ENCODE measurements around the gene ARHGAP20. TPM values are rescaled to one million over a fixed set of nuclear protein-coding genes. Genes with fewer than 3 reads are reported as not detected.

The ARHGAP20 gene
- total RNA-seq, 1 experiment from 2014 or later: not detected

DNA sequence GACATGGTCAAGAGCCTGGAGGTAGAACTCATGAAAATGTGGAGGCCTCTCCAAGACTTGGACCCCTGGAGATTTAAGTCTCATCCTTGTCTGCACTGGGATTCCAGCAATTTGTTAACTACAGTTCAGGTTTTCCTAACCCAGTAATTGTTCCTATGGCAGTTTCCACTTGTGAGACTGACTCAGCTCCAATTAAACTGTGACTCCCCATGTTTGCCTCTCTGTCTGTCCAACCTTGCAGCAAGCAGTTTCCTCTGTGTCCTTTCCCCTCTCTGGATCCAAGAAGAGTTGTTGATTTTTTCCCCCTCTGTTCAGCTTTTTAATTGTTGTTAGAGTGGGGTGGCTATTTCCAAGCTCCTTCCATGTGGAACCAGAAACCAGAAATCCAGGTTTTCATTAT lies 16.2 kb upstream of the ARHGAP20 start:
- ATAC-seq: no peak
- H3K4me2 ChIP-seq (ENCODE audit: low read length): no peak overlapping the region
- no peaks in the 10 kb centered on the region for H3K36me3 ChIP-seq (ENCODE audit: low read depth, low read length)
- H3K9me3 ChIP-seq (ENCODE audit: low read length): no peaks in the 10 kb centered on the region
- H3K4me3 ChIP-seq (ENCODE audit: low read length): no peak overlapping the region
- no peak overlapping the region for H3K9ac ChIP-seq (ENCODE audit: low read length)
- TF ChIP-seq EZH2 (IDR thresholded peaks at IDR 0.05; ENCODE audit: low read length, unreplicated experiment) (no peak), EZH2phosphoT487 (IDR thresholded peaks at IDR 0.05; ENCODE audit: borderline replicate concordance, low read length) (no peak)
- TF ChIP-seq, protein P1, sequence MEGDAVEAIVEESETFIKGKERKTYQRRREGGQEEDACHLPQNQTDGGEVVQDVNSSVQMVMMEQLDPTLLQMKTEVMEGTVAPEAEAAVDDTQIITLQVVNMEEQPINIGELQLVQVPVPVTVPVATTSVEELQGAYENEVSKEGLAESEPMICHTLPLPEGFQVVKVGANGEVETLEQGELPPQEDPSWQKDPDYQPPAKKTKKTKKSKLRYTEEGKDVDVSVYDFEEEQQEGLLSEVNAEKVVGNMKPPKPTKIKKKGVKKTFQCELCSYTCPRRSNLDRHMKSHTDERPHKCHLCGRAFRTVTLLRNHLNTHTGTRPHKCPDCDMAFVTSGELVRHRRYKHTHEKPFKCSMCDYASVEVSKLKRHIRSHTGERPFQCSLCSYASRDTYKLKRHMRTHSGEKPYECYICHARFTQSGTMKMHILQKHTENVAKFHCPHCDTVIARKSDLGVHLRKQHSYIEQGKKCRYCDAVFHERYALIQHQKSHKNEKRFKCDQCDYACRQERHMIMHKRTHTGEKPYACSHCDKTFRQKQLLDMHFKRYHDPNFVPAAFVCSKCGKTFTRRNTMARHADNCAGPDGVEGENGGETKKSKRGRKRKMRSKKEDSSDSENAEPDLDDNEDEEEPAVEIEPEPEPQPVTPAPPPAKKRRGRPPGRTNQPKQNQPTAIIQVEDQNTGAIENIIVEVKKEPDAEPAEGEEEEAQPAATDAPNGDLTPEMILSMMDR (conservative IDR thresholded peaks at IDR 0.05; ENCODE audit: low read depth, low read length): no peak
- BruUV-seq (replicated peaks): no TSS peak
- no peaks in the 10 kb centered on the region for H4K20me1 ChIP-seq (ENCODE audit: low read length)
- ChIA-PET CTCF (no interaction called here), POLR2A (ENCODE audit: unreplicated experiment) (no interaction called here)
- no peak overlapping the region for H2AFZ ChIP-seq (ENCODE audit: low read length)
- no peaks in the 10 kb centered on the region for H3F3A ChIP-seq (ENCODE audit: low read length, unreplicated experiment)
- no peak for DNase-seq
- intact Hi-C loops (cut with micrococcal nuclease): no loop called here
- H3K4me1 ChIP-seq (ENCODE audit: insufficient read depth, low read length): no peaks in the 10 kb centered on the region
- H3K27ac ChIP-seq (ENCODE audit: low read length): no peak overlapping the region
- H3K9me2 ChIP-seq (replicated peaks; ENCODE audit: low read length): no peaks in the 10 kb centered on the region
- peaks cover 40% of the 10 kb centered on the region for H3K27me3 ChIP-seq (ENCODE audit: low read length)
- no peaks in the 10 kb centered on the region for H3K79me2 ChIP-seq (ENCODE audit: low read length)

DNA sequence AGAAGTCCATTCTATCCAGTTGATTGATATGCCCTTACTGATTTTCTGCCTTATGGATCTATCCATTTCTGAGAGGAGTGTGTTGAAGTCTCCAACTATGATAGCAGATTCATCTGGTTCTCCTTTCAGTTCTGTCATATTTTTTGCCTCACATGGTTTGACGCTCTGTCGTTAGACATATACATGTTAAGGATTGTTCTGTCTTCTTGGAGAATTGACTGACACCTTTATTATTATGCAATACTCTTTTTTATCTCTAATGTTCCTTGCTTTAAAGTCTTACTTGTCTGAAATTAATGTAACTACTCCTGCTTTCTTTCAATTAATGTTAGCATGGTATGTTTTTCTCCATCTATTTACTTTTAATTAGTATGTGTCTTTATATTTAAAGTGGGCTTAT lies 12.1 kb upstream of the ARHGAP20 start:
- ChIA-PET POLR2A (ENCODE audit: unreplicated experiment) (no interaction called here), CTCF (no interaction called here)
- no peaks in the 10 kb centered on the region for H3K36me3 ChIP-seq (ENCODE audit: low read depth, low read length)
- no peak for DNase-seq
- H3K9me3 ChIP-seq (ENCODE audit: low read length): no peaks in the 10 kb centered on the region
- no peaks in the 10 kb centered on the region for H3K9me2 ChIP-seq (replicated peaks; ENCODE audit: low read length)
- H3K4me2 ChIP-seq (ENCODE audit: low read length): no peak overlapping the region
- TF ChIP-seq EZH2 (IDR thresholded peaks at IDR 0.05; ENCODE audit: low read length, unreplicated experiment): no peak
- TF ChIP-seq EZH2phosphoT487 (IDR thresholded peaks at IDR 0.05; ENCODE audit: borderline replicate concordance, low read length): no peak
- TF ChIP-seq, protein P1 (conservative IDR thresholded peaks at IDR 0.05; ENCODE audit: low read depth, low read length): no peak
- H3K27me3 ChIP-seq (ENCODE audit: low read length): peaks cover 16% of the 10 kb centered on the region; the same call in 1 of the 2 replicates
- H3F3A ChIP-seq (ENCODE audit: low read length, unreplicated experiment): no peaks in the 10 kb centered on the region
- intact Hi-C loops (cut with micrococcal nuclease): no loop called here
- H3K4me3 ChIP-seq (ENCODE audit: low read length): no peak overlapping the region
- BruUV-seq (replicated peaks): no TSS peak
- ATAC-seq: no peak
- no peak overlapping the region for H3K9ac ChIP-seq (ENCODE audit: low read length)
- H2AFZ ChIP-seq (ENCODE audit: low read length): no peak overlapping the region
- H3K79me2 ChIP-seq (ENCODE audit: low read length): no peaks in the 10 kb centered on the region
- H4K20me1 ChIP-seq (ENCODE audit: low read length): no peaks in the 10 kb centered on the region
- no peak overlapping the region for H3K27ac ChIP-seq (ENCODE audit: low read length)
- no peaks in the 10 kb centered on the region for H3K4me1 ChIP-seq (ENCODE audit: insufficient read depth, low read length)

DNA sequence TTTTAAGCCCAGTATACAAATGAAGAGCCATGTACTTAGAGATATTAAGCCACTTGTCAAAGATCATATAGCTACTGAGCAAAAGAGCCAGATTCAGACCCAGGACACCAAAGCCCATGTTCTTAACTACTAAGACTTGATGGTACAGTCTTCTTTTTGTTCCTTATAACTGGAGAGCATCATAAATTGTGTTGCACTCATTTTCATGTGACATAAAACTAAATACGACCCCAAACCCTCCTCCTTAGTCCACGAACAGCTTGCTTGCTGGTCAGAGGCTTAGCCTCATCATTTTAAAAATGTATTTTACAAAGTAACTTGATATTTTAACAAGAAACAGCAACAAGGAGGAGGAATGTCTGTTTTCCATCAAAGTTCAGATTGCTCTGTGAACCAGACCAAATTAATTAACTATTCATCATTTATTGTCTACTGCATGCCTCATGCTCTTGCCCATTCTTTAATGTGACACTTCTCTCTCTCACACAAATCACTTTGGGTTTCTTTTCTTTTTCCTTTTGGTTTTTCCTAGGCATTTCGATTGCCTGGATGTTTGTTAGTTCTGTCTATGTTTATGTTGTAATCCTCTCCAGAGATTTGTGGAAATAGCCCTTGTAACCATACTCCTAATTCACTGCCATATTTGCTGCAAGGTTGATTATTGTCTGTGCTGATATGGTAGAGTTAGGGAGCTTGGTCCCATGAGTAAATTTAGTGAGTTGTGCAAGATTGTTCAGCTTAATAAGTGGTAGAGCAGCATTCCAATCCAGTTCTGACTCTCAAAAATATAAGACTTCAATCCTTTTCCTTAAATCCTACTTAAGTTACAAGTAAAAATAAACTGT lies 8.4 kb upstream of the ARHGAP20 start:
- Histone ChIP-seq H3F3A (ENCODE audit: low read length, unreplicated experiment) (no peaks in the 10 kb centered on the region), H3K9me2 (replicated peaks; ENCODE audit: low read length) (no peaks in the 10 kb centered on the region), H3K27me3 (ENCODE audit: low read length) (peaks cover 18% of the 10 kb centered on the region; the same call in 1 of the 2 replicates), H3K36me3 (ENCODE audit: low read depth, low read length) (no peaks in the 10 kb centered on the region), H3K27ac (ENCODE audit: low read length) (no peak overlapping the region), H3K4me3 (ENCODE audit: low read length) (no peak overlapping the region), H3K4me1 (ENCODE audit: insufficient read depth, low read length) (no peaks in the 10 kb centered on the region), H3K4me2 (ENCODE audit: low read length) (no peak overlapping the region), H3K9ac (ENCODE audit: low read length) (no peak overlapping the region), H4K20me1 (ENCODE audit: low read length) (no peaks in the 10 kb centered on the region), H2AFZ (ENCODE audit: low read length) (no peak overlapping the region), H3K9me3 (ENCODE audit: low read length) (no peaks in the 10 kb centered on the region), H3K79me2 (ENCODE audit: low read length) (no peaks in the 10 kb centered on the region)
- CTCF ChIA-PET: no interaction called here
- DNase-seq (no peak), ATAC-seq (no peak)
- no TSS peak for BruUV-seq (replicated peaks)
- no peak for TF ChIP-seq EZH2 (IDR thresholded peaks at IDR 0.05; ENCODE audit: low read length, unreplicated experiment)
- TF ChIP-seq, protein P1 (conservative IDR thresholded peaks at IDR 0.05; ENCODE audit: low read depth, low read length): no peak
- TF ChIP-seq EZH2phosphoT487 (IDR thresholded peaks at IDR 0.05; ENCODE audit: borderline replicate concordance, low read length): no peak
- POLR2A ChIA-PET (ENCODE audit: unreplicated experiment): no interaction called here
- intact Hi-C loops (cut with micrococcal nuclease): no loop called here

Measured in PC-3 (cell line).